Measurements from ENCODE around the gene TRMT1.
A peak's percentile ranks its signal among the peaks of the same experiment; 100 is the strongest.

TRMT1 gene

DNA sequence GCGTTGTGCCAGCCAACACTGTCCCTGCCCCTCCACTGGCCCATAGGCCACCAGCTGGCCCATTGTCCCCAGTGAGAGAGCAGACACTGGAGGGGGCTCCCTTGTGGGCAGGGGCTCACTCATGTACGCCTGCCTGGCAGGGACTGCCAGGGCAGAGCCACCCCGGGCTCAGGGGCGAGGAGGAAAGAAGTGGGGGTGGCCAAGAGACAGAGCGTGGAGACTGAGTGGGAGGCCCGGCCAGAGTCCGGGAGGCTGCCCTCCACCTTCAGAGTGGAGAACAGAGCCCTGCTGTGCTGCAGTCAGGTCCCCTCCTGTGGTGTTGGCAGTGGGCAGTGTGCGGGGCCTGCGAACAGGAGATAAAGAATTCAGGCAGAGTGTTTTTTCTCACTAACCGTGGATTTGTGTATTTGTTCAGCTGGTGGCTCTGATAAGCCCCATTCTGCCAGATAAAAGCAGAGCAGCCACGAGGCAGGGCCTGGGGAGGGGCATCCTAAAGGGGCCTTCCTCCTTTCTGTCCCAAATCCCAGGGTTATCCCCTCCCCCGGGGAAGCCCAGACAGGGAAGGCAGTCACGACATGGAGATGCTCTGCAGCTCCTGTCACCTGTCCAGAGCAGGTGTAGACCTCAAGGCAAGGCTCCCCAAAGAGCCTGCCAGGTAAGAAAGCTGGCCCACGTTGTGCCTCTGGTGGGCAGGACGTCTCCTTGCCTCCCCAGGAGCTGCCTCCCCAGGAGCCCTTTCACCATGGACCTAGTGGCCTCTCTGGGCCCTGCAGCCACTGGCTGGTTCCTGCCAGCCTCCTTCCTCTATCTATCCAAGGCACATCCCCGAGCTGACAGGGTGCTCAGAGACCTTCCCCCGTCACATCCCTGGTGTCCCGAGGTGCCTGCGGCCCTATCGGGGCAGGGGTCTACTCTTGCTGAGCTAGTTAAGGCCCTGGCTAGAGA lies 46.9 kb downstream of the TRMT1 start:
- DNase-seq, result no peak

DNA sequence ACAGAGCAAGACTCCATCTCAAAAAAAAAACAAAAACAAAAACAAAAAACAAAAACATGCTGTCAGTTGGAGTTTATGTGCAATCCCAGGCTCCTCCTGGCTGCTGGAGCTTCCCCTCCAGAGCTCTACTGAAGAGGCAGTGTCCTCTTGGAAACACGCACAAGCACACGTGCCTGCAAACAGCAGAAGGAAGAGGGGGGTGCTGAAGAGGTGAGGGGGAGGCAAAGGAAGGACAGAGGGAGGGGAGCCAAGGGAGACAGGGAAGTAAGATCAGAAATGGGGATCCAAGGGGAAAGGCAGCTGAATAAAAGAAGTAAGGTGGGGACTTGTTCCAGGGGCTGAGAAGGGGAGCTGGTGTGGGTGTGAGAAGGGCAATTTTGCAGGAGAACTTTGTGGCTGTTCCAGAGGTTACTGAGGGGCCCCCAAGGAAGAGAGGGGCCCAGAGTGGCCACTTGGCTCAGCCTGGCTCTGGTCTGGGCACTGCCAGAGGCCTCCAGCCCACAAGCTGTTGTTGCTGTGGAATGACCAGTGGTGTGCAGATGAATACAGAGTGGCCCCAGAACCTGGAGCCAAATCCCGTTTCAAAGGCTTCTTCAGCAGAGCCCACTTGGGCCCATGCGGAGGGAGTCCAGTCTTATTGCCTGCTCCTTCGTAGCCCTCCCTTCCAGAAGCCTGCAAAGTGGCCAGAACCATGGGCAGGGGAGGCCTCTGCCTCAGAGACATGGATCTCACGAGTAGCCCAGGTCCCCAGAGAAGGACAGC lies 48.3 kb downstream of the TRMT1 start:
- no peak for DNase-seq

DNA sequence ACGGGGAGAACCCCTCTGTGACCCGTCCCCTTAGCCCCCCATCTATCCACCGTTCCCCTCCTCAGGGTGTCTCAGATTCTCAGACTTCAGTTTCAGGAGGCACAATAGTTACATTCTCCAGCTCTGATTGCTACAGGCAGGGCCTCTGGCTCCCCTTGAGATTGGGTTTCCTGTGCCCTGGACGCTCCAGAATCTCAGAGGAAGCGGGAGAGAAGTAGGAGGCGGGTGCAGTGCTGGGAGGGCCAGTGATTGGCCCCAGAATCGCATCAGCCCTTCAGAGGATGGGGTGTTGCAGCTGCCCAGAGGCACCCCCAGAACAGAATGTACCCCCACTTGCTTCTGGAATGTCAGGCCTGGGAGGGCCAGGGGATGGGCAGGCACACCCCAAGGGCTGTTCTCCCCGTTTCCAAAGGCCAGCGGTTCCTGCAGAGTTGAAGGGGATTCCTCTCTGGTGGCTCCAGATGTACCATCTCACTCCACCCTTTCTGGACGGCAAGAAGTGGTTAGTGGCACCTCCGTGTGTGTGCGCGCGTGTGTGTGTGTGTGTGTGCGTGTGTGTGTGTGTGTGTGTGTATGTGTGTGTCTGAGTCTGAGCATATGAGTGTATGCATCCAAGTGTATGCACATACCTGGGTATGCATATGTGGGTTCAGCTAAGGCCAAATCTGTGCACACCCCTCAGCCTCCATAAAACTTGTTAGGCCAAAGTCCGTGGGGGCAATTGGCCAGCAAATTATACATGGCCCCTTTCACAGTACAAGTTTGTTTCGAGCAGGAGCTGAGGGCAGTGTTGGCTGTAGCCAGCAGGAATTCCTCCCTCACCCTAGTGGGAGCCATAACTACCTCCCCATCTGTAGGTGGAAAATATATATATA lies 49.4 kb downstream of the TRMT1 start:
- DNase-seq, result no peak

DNA sequence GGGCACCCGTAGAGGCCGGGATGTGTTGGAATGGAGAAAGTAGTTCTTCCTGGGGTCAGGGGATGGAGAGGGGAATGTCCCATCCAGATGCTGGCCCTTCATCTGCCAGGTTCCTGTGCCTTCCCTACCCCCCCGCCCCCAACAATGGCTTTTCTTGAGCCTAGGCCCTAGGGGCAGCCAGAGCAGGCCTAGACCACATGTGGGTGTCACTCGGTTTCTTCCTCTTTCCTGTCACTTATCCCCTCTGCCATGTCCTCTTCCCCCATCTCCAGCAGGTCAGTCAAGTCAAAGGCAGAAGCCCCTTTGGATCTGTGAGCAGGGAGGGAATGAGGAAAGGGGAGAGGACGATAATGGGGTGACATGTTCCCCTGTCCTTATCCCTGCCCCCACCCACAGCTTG lies 50.3 kb downstream of the TRMT1 start:
- no peak for DNase-seq

DNA sequence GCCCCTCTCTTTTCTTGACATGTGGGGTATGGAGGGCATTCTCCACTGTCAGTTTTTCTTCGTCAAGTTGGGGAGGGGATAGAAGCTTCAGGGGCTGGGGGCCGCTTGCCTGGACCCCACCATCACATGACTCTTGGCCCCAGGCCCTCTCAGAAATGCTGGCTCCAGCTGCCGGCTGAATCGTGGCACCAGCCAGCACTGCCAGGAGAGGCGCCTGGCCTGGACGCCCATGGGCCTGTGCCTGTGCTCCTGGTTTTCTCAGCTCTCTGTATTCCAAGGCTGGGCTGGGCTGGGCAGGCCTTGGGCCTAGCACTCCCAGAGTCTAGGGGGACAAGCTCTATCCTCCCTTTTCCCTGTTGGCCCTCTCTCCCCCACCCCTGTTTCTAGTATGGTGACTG lies 52.4 kb downstream of the TRMT1 start:
- DNase-seq, result no peak

DNA sequence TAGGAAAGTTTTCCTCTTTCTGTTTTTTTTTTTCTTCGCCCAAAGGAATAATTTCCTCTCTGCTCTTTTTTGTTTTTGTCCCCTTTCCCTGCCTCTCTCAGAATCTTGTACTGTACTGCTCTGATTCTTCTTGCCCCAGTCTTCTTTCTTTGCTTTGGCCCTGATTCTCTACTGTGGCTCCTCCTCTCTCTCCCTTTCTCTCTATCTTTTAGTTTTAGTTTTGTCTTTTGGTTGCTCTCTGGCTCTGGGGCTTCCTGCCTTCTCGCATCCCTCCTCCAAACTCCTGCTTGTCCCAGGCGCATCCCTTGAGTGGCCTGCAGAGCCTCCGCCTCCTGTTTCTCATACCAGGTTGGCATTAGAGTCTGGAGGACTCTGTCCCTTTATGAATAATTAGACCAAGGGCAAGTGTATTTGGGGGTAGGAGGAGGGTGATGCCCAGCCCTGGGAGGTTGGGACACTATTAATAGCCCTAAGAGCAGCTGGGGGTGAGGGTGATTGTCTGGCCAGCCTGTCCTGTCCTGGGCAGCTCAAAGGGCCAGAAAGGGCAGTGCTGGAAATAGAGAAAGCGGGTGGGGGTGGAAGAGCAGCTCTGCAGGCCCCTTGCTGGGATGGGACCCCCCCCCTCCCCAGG lies 53.0 kb downstream of the TRMT1 start:
- DNase-seq, result no peak

DNA sequence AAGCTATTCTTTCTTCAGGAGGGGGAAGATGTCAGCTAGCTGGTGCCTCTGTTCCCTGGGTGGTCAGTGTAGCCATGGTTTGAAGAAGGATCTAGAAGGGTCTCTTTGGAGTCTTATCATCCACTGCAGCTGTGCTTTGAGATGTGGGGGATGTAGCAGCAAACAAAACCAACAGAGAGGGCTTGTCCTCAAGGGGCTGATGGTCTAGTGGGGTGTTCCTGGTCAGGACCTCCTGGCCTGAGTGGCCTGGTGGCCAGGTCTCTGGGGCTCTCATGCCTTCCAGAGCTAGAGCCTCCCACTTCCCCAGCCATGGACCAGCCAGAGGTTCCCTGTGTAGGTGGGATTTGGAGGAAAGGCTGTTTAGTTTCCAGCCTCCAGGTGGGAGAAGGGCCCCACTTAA lies 54.2 kb downstream of the TRMT1 start:
- no peak for DNase-seq

DNA sequence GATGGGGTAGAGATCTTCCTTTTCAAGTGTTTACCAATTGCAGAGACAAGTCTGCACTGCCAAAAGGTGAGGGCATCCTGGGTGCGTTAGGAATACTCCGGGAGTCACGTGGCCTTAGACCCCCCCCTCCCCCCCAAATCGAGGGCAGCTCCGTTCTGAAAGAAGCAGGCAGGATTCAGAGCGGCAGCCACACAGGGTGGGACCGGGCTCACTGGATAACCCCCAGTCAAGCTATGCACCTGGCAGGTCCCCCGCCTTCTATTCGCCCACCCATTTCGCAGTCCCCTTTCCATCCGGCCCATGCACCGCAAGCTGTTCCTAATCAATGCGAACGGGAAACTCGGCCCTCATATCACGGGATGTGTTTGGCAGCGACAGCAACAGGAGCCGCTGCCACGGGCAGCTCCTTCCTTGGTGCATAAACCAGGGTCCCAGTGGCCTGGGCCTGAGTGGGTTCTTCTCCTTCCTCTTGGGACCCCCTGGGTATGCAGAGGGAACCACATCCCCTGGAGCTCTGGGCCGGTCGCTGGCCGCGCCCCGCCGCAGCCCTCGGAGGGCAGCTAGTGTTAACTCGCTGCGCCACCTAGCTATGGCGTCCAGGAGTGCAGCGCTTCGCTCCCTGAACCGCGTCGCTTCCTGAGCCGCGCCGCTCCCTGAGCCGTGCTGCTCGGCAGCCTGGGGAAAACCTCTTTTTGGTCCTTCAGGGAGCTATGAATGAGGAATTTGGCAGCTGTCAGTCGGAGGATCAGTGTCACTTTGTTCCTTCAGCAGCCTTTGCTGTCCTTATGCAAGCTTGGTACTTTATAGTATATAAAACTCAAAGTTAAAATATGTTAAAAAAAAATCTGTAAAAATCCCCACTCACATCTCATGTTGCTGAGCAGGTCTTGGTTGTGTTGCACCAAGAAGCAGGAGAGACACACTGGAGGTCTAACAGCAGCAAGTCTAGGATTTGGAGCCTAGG lies 55.3 kb downstream of the TRMT1 start:
- peak; percentile 88 for DNase-seq

DNA sequence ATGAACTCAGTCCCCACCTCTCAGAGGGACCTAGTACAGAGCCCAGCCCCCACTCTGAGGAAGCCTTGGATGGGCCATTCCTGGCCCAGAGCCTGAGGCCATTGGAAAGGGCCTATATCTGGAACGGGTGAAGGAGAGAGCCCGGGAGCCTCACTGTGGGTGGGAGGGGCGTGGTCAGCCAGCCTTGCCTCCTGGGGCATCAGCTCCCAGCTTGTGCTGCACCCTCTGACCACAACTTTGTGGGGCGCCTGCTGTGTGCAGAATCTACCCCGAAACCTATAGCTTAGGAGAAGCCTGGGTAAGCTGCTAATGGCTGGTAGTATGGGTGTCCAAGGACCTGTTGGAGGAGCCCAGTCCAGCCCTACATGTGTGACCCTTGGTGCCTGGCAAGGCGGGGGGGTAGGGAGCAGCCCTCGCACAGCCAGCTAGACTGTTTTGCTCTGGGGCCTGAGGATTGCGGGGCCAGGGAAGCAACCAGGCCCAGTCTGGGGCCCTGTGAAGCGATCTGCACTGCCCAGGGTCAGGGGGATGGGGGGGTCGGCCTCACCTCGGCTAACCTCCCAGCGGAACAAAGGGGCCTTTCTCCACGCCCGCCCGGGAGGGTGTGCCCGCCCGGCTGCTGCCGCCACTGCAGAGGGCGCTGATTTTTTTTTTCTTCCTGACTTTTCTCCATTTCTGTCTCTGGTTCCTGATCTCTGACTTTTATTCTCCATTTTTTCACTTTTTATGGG lies 56.1 kb downstream of the TRMT1 start:
- no peak for DNase-seq

DNA sequence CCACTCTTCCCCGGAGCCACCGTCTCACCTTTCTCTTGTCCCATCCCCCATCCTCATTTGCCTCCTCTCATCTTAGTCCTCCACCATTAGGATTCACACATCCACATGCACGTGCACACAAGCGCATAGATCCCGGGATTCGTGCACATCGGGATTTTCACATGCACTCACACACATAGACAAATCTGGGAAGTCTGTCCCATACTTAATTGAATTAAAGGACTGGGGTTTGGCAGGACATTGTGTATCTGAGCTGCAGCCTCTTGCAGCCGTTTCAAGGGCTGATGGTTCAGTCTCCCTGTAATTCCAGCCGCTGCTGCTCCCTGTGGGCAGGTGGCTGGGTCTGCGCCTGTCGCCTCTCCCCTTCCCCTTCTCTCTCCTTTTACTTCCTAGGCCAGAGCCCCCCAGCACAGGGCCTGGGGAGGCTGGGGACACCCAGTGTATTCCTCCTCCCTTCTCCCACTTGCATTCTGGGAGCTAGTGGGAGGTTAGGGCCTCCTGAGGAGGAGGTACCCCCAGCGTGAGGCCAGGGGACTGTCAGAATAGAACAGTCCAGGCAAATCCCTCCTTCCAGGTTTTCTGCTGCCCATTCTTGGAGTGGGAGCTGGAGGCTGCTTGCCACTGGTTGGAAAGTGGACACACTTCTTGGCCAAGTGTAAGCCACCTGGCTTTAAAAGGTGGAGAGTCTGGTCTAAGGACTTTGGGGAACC lies 57.4 kb downstream of the TRMT1 start:
- DNase-seq, result no peak

DNA sequence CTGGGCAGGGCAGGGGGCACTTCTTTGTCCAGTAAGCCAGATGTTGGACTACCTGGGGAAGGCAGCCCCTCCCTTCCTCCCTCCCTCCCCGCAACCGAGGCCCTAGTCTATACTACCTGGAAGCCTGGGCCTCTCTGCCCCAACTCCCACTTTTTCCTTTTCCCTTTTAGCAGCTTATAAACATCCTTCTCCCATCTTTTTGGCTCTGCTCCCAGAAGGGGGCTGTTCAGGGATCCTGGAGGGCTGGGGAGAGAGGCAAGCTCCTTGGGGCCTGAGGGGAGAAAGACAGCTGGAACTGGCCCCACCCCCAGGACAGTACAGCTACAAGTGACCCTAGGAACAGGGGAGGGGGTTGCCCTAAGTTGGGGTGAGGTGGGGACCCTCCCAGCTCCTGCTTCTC lies 58.8 kb downstream of the TRMT1 start:
- DNase-seq, result no peak

DNA sequence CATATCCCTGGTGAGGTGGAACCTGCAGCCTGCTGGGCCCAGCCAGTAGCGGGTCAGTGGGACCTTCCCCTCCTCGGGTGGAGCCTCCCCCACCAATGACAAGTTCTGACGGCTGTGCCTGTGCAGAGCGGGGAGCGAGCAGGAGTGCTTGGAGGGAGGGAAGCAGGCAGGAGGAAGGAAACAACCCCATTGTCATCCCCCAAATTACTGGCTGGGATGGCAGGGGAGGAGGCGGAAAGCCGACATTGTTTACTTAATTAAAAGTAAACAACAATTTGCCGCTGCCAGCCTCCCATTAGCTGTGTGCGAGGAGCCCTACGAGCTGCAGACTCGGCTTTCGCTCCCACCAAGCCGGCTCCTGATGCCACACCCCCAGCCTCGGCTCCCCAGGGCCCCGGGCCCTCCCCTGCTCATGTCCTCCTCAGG lies 59.4 kb downstream of the TRMT1 start:
- no peak for DNase-seq

DNA sequence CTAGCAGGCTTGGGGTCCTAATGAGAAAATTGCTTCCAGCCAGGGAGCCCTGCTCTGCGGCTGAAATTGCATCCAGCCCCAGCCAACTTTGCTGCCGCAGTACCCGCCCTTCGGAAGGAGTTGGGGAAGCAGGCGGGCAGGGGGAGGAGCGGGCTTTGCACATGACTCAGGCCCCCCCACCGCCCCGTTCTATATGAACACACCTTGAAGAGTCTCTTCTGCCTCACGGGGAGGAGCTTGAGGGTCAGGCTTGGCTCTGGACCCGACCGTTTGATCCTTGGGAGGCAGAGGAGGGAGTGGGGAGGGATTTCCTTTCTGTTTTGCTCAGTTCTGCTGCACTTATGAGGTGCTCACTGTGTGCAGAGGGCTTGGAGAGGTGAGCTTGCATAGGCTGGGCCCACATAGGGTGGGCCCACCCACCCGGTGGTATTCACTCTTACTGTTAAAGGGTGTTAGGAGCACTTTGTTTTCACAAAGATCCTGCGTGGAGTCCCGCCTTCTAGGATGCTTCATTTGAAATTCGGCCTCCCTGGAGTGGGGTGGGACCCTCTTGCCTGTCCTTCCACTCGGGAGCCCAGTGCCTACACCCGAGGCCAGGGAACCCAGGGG lies 60.4 kb downstream of the TRMT1 start:
- DNase-seq, result peak; percentile 89

DNA sequence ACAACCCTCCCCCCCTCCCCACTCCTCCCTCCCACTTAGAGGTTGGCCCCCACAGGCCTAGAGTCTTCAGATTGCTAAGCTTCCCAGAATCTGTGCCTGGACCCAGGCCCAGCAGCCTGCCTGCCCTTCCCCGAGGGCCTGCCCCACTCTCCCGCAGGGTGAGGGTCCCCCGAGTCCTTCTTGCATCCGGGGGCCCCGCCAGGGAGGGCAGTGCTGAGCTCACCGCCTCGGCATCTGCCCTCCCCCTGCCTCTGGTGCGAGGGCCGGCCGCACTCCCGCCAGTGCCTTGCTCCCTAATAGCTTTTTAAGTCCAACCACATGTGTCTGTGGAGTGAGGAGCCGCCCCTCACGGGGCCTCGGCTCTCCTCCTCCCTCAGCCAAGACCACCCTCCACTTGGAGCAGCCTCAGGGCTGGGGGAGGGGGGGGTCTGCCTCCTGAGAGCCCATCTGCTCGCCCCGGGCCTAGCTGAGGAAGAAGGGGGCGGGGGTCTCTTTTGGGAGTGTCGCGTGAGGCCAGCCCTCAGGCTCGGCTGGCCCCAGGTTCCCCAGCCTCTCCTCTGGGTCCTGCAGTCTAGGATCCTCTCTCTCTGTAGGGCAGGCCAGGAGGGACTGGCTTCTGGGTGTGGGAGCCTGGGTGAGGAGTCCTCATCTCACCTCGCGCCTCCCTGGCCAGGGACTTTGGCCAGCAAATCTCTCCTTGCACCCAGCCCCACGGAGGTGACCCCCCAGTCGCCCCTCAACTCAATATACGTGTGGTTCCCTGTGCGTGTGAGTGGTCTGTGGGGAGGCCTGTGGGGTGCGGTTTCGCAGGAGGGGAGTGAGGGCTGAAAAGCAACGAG lies 61.1 kb downstream of the TRMT1 start:
- peak; percentile 92 for DNase-seq
